NCI-H82 (cell line): ENCODE data around the gene MISP3.

Source experiments
- DNase-seq: peaks from one replicate; lab custom pipeline; 2025; lab: John Stamatoyannopoulos, UW

MISP3 gene

GRCh38 chr19:14080887-14081796 lies 8.6 kb downstream of the MISP3 start:
- peak; percentile 100 for DNase-seq

- peak; percentile 61 for DNase-seq
Measured at GRCh38 chr19:14081797-14082674, 9.4 kb downstream of the MISP3 start.

- DNase-seq: no peak
Measured at GRCh38 chr19:14082675-14082960, 10.0 kb downstream of the MISP3 start.

GRCh38 chr19:14085309-14085995 lies 12.9 kb downstream of the MISP3 start, which contains the start of gene C19orf67:
C19orf67 (minus strand) TSS chr19:14085783; CDS start chr19:14085627, 156 bp downstream.
- DNase-seq: no peak

GRCh38 chr19:14086098-14086497 lies 13.5 kb downstream of the MISP3 start:
- DNase-seq: no peak

- no peak for DNase-seq
Measured at GRCh38 chr19:14088634-14089411, 16.2 kb downstream of the MISP3 start.

GRCh38 chr19:14089412-14089661 lies 16.8 kb downstream of the MISP3 start:
- DNase-seq: peak; percentile 56

GRCh38 chr19:14089662-14090508 lies 17.3 kb downstream of the MISP3 start:
- DNase-seq: peak; percentile 76

GRCh38 chr19:14090509-14091080 lies 18.0 kb downstream of the MISP3 start, which contains the start of gene SAMD1:
SAMD1 (minus strand) TSS chr19:14090751.
- DNase-seq: peak; percentile 97

- peak; percentile 94 for DNase-seq
Measured at GRCh38 chr19:14091081-14091812, 18.7 kb downstream of the MISP3 start.

GRCh38 chr19:14091813-14092462 lies 19.4 kb downstream of the MISP3 start:
- DNase-seq: peak; percentile 80

GRCh38 chr19:14093117-14093823 lies 20.7 kb downstream of the MISP3 start:
- DNase-seq: no peak

GRCh38 chr19:14094854-14095253 lies 22.3 kb downstream of the MISP3 start:
- no peak for DNase-seq

GRCh38 chr19:14096272-14096992 lies 23.8 kb downstream of the MISP3 start:
- peak; percentile 34 for DNase-seq

- peak; percentile 41 for DNase-seq
Measured at GRCh38 chr19:14097532-14098151, 25.1 kb downstream of the MISP3 start.

- no peak for DNase-seq
Measured at GRCh38 chr19:14101003-14101545, 28.5 kb downstream of the MISP3 start.

- DNase-seq: no peak
Measured at GRCh38 chr19:14102102-14102696, 29.6 kb downstream of the MISP3 start.
